Stomach (tissue), 9 donors: Measurements from ENCODE around the gene HAUS1. TPM values are rescaled to one million over a fixed set of nuclear protein-coding genes. Genes with fewer than 3 reads are reported as not detected.

Experiments used
- DNase-seq, 2 donors: peaks; one replicate each; pipeline versions ENCODE4 v3.0.0 to v3.0.0-alpha.2; 2013 to 2019
- H3K27ac ChIP-seq, 5 donors: fragments of 200-600 bp in 4 of 5; sonication (generic) in 4 of 5; one replicate each; pipeline ENCODE4 v1.5.1; 2013 to 2019; ENCODE audit warnings: mild to moderate bottlenecking in 1 of 5, moderate library complexity in 1 of 5
- H3K27me3 ChIP-seq, 3 donors: fragments of 200-600 bp; sonication (generic); one replicate each; pipeline ENCODE4 v1.5.1; 2017 to 2019; ENCODE audit warnings: mixed run types in 1 of 3
- H3K36me3 ChIP-seq, 4 donors: fragments of 200-600 bp; sonication (generic); 1 replicate in 3 of 4; 2 replicates in 1 of 4; pipeline ENCODE4 v1.5.1; 2016 to 2019
- H3K4me1 ChIP-seq, 4 donors: fragments of 200-600 bp; sonication (generic); one replicate each; pipeline ENCODE4 v1.5.1; 2016 to 2019
- H3K4me3 ChIP-seq, 4 donors: fragments of 200-600 bp; sonication (generic) in 3 of 4; one replicate each; pipeline ENCODE4 v1.5.1; 2016 to 2019; ENCODE audit warnings: mild to moderate bottlenecking in 1 of 4
- H3K9me3 ChIP-seq, 4 donors: fragments of 200-600 bp; sonication (generic); one replicate each; pipeline ENCODE4 v1.5.1; 2016 to 2019
- CTCF ChIP-seq, 7 experiments: fragments of 450-650 bp in 4 of 7; fragments of 200-600 bp in 3 of 7; sonication (generic) in 3 of 7; IDR thresholded peaks; one replicate each; pipeline ENCODE4 v1.5.1; 2016 to 2019; ENCODE audit warnings: antibody characterized with exemption in 7 of 7, control low read depth in 2 of 7, mild to moderate bottlenecking in 1 of 7
- EP300 ChIP-seq: sonication (generic); formaldehyde crosslinking; IDR thresholded peaks from one replicate; pipeline ENCODE4 v1.6.1; 2017; ENCODE audit warnings: antibody characterized with exemption
- POLR2A ChIP-seq, 4 donors: fragments of 450-650 bp; IDR thresholded peaks; one replicate each; pipeline ENCODE4 v1.6.1; 2016; ENCODE audit warnings: antibody characterized with exemption in 4 of 4, control low read depth in 2 of 4, mild to moderate bottlenecking in 1 of 4, moderate library complexity in 1 of 4
- POLR2AphosphoS5 ChIP-seq, 3 donors: sonication (generic); formaldehyde crosslinking; IDR thresholded peaks; one replicate each; pipeline ENCODE4 v1.6.1; 2016; ENCODE audit warnings: antibody characterized with exemption in 3 of 3
- WGBS, 5 donors: extraction: QIAGEN DNeasy Blood & Tissue Kit in 3 of 5; methylation state at CpG; one replicate each; pipeline versions ENCODE4 v1.1.5 to v1.1.7; 2013 to 2018; 5-methylcytosine and 5-hydroxymethylcytosine counted together
- intact Hi-C: fragments of 100-400 bp; cut with DNase I; formaldehyde crosslinking; loops from one replicate; pipeline ENCODE4 v1.15.1; 2023; ENCODE audit warnings: low total_unique reads
- polyA plus RNA-seq, 3 donors: library from polyadenylated mRNA; stranded (reverse); fragments of 200-250 nt; gene quantifications; one replicate each; pipeline ENCODE4 v1.2.3, GENCODE V29; 2013
- total RNA-seq, 5 donors: library from RNA; depleted of rRNA; stranded (reverse); fragments of >200 nt; gene quantifications; one replicate each; pipeline versions ENCODE4 v1.1.0 to v1.2.3, GENCODE V29; 2014 to 2016
- donor health status: healthy with polysubstance abuse.
- donor health status: Bipolar disorder and iron deficiency.
- donor health status: healthy.

HAUS1 gene
- total and polyA plus RNA-seq, 8 donors: 2.2 to 32.3 (median 26.4) TPM; not detected in 1

GRCh38 chr18:46071653-46072375, 32.4 kb upstream of the HAUS1 start, which contains the start of gene PSTPIP2:
PSTPIP2 (minus strand) TSS chr18:46072260; CDS start chr18:46072188, 72 bp downstream.
- H3K4me3 ChIP-seq: peak within 1 kb of the TSS; percentile 70 to 94 (median 90)
- peaks cover 17 to 57% (median 39%) of the 10 kb centered on the region in 4 donors for H3K4me1 ChIP-seq
- H3K27me3 ChIP-seq: no peaks in the 10 kb centered on the region
- H3K27ac ChIP-seq: peak within 1 kb of the TSS; percentile 71 to 85 (median 76)
- 0 to 1% (median 1%) methylated on average over 15 to 75 of the region's 75 CpGs for WGBS, 5 donors
- peak; percentile 81 to 87 for DNase-seq
- no peak for TF ChIP-seq CTCF (IDR thresholded peaks at IDR 0.05)
- no peak for TF ChIP-seq EP300
- TF ChIP-seq POLR2AphosphoS5 (IDR thresholded peaks at IDR 0.05): peak in 2 of 3 donors; percentile 51 to 59
- TF ChIP-seq POLR2A (IDR thresholded peaks at IDR 0.05): peak in 1 of 4 donors; percentile 25
- no peaks in the 10 kb centered on the region for H3K36me3 ChIP-seq
- intact Hi-C loops: loop anchor here (10.0 kb wide), 1 partner anchor 107 kb away; the partner anchor contains the start of gene EPG5
- no peaks in the 10 kb centered on the region for H3K9me3 ChIP-seq

- WGBS, 5 donors: 25 to 30% (median 26%) methylated on average over 24 to 25 of the region's 25 CpGs
- Histone ChIP-seq H3K4me1 (peaks cover 17 to 57% (median 39%) of the 10 kb centered on the region in 4 donors), H3K4me3 (peak overlapping the region; percentile 70 to 94 (median 90)), H3K27ac (peak overlapping the region; percentile 71 to 85 (median 76)), H3K36me3 (peaks cover 0 to 4% (median 1%) of the 10 kb centered on the region in 4 donors), H3K27me3 (no peaks in the 10 kb centered on the region), H3K9me3 (no peaks in the 10 kb centered on the region)
- no peak for DNase-seq
- intact Hi-C loops: loop anchor here (10.0 kb wide), 1 partner anchor 108 kb away; the partner anchor contains the start of gene EPG5
- TF ChIP-seq CTCF (IDR thresholded peaks at IDR 0.05) (no peak), POLR2A (IDR thresholded peaks at IDR 0.05) (no peak), POLR2AphosphoS5 (IDR thresholded peaks at IDR 0.05) (no peak), EP300 (no peak)
Observed at GRCh38 chr18:46072376-46072867, 31.8 kb upstream of the HAUS1 start.

- DNase-seq: peak in 1 of 2 donors; percentile 24
- peaks cover 17 to 57% (median 41%) of the 10 kb centered on the region in 4 donors for H3K4me1 ChIP-seq
- no peaks in the 10 kb centered on the region for H3K27me3 ChIP-seq
- H3K27ac ChIP-seq: no peak overlapping the region
- H3K9me3 ChIP-seq: no peaks in the 10 kb centered on the region
- H3K36me3 ChIP-seq: peaks cover 0 to 9% (median 4%) of the 10 kb centered on the region in 4 donors
- H3K4me3 ChIP-seq: peak overlapping the region in 2 of 4 donors; percentile 86 to 94
- WGBS, 5 donors: 74 to 87% (median 79%) methylated on average over 3 of the region's 3 CpGs
- intact Hi-C loops: loop anchor here (10.0 kb wide), 1 partner anchor 108 kb away; the partner anchor contains the start of gene EPG5
- TF ChIP-seq CTCF (IDR thresholded peaks at IDR 0.05): no peak
Observed at GRCh38 chr18:46072959-46073358, 31.2 kb upstream of the HAUS1 start.

GRCh38 chr18:46073474-46074331, 30.5 kb upstream of the HAUS1 start:
- Histone ChIP-seq H3K36me3 (peaks cover 0 to 15% (median 10%) of the 10 kb centered on the region in 4 donors), H3K27ac (no peak overlapping the region), H3K4me1 (peaks cover 17 to 50% (median 42%) of the 10 kb centered on the region in 4 donors), H3K27me3 (no peaks in the 10 kb centered on the region), H3K4me3 (no peak overlapping the region), H3K9me3 (no peaks in the 10 kb centered on the region)
- 24 to 31% (median 25%) methylated on average over 9 of the region's 9 CpGs for WGBS, 5 donors
- intact Hi-C loops: loop anchor here (10.0 kb wide), 1 partner anchor 109 kb away; the partner anchor contains the start of gene EPG5
- TF ChIP-seq CTCF (IDR thresholded peaks at IDR 0.05): peak in 5 of 7 experiments; percentile 41 to 71 (median 48)
- TF ChIP-seq POLR2AphosphoS5 (IDR thresholded peaks at IDR 0.05): peak in 1 of 3 donors; percentile 24
- no peak for TF ChIP-seq POLR2A (IDR thresholded peaks at IDR 0.05)
- no peak for TF ChIP-seq EP300
- peak; percentile 35 to 84 for DNase-seq
